Neural progenitor cell (in vitro differentiated cells): ENCODE results near the gene GTPBP6. TPM values are rescaled to one million over a fixed set of nuclear protein-coding genes. Genes with fewer than 3 reads are reported as not detected.

Source experiments
- DNase-seq: peaks from one replicate; pipeline ENCODE4 v3.0.0-alpha.2; 2016; ENCODE audit warnings: low spot score
- H2AFZ ChIP-seq: fragments of 200-600 bp; sonication (generic); replicated peaks from 2 replicates; pipeline ENCODE4 v1.6.1; 2016; ENCODE audit warnings: antibody characterized with exemption
- H3F3A ChIP-seq: fragments of 200-600 bp; sonication (generic); 2 replicates; pipeline ENCODE4 v1.6.1; 2016; ENCODE audit warnings: antibody characterized with exemption, low read depth
- H3K27ac ChIP-seq: fragments of 200-600 bp; sonication (generic); 2 replicates; pipeline ENCODE4 v1.5.1; 2016; ENCODE audit warnings: mild to moderate bottlenecking
- H3K27me3 ChIP-seq: fragments of 200-600 bp; sonication (generic); 2 replicates; pipeline ENCODE4 v1.6.1; 2016; ENCODE audit warnings: mild to moderate bottlenecking, moderate library complexity
- H3K36me3 ChIP-seq: fragments of 200-600 bp; sonication (generic); 2 replicates; pipeline ENCODE4 v1.5.1; 2016
- H3K4me1 ChIP-seq: fragments of 200-600 bp; sonication (generic); 2 replicates; pipeline ENCODE4 v1.6.1; 2016; ENCODE audit warnings: mixed run types
- H3K4me2 ChIP-seq: fragments of 200-600 bp; sonication (generic); 2 replicates; pipeline ENCODE4 v1.6.1; 2016
- H3K4me3 ChIP-seq: fragments of 200-600 bp; sonication (generic); 2 replicates; pipeline ENCODE4 v1.5.1; 2016
- H3K79me2 ChIP-seq: fragments of 200-600 bp; sonication (generic); 2 replicates; pipeline ENCODE4 v1.6.1; 2016; ENCODE audit warnings: low read depth
- H3K9ac ChIP-seq: fragments of 200-600 bp; sonication (generic); 2 replicates; pipeline ENCODE4 v1.6.1; 2016
- H3K9me3 ChIP-seq: fragments of 200-600 bp; sonication (generic); 2 replicates; pipeline ENCODE4 v1.5.1; 2016; ENCODE audit warnings: low read depth
- H4K20me1 ChIP-seq: fragments of 200-600 bp; sonication (generic); 2 replicates; pipeline ENCODE4 v1.6.1; 2016; ENCODE audit warnings: low read depth
- H3K27ac Mint-ChIP-seq: 3 replicates; pipeline ENCODE4 v1.8.0; 2021; ENCODE audit warnings: mixed read lengths
- H3K27me3 Mint-ChIP-seq: 2 replicates; pipeline ENCODE4 v1.8.0; 2022; ENCODE audit warnings: low read depth, mild to moderate bottlenecking, inconsistent platforms, moderate library complexity, mixed read lengths; ENCODE audit not compliant: insufficient read depth
- H3K36me3 Mint-ChIP-seq: 3 replicates; pipeline ENCODE4 v1.8.0; 2021; ENCODE audit warnings: mixed read lengths
- H3K4me1 Mint-ChIP-seq: 3 replicates; pipeline ENCODE4 v1.8.0; 2021; ENCODE audit warnings: mixed read lengths
- H3K4me3 Mint-ChIP-seq: 3 replicates; pipeline ENCODE4 v1.8.0; 2021; ENCODE audit warnings: mild to moderate bottlenecking, moderate library complexity, mixed read lengths
- H3K9me3 Mint-ChIP-seq: 3 replicates; pipeline ENCODE4 v1.8.0; 2020; ENCODE audit warnings: mixed read lengths
- EZH2 ChIP-seq: fragments of 200-600 bp; sonication (generic); IDR thresholded peaks from 2 replicates; pipeline ENCODE4 v1.6.1; 2017; ENCODE audit warnings: antibody characterized with exemption, mild to moderate bottlenecking, moderate library complexity
- EZH2phosphoT487 ChIP-seq: fragments of 200-600 bp; sonication (generic); IDR thresholded peaks from 2 replicates; pipeline ENCODE4 v1.6.1; 2017; ENCODE audit warnings: antibody characterized with exemption
- total RNA-seq: library from RNA; depleted of rRNA; stranded (reverse); fragments of >200 nt; gene quantifications from 2 replicates; pipeline ENCODE4 v1.2.3, GENCODE V29; 2015; ENCODE audit warnings: low replicate concordance
- TF ChIP-seq, protein P1 (sequence below): fragments of 200-600 bp; sonication (generic); IDR thresholded peaks from 2 replicates; pipeline ENCODE4 v1.5.1; 2017; ENCODE audit warnings: antibody characterized with exemption, mild to moderate bottlenecking

GTPBP6 gene
- total RNA-seq, 1 donor from 2014 or later = 16.6 TPM

DNA sequence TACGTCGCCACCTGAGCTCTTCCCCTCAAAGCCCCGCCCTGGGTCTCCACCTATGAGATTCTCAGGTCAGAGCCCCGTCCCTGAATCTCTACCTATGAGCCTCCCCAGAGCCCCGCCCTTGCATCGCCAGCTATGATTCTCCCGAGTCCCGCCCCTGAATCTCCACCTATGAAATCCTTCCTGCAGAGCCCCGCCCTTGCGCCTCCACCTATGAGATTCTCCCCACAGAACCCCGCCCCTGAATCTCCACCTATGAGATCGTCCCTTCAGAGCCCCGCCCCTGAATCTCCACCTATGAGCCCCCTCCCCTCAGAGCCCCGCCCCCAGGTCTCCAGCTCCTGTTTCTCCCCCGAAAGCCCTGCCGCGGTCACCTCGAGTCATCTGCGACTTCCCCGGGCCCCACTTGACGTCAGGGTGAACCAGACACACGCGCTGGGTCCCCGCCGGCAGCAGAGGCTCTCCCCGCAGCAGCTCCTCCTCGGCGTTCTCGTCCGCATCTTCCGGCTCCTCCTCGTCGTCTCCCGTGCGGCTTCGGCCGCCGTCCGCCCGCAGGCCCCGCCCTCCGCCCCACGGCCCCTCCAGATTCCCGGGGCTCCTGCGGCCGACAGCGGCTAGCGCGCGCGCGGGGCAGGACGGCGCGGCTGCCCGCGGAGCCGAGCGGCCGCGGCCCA is 393 bp downstream of the GTPBP6 start:
- Histone ChIP-seq H3K4me3 (peak overlapping the region; percentile 68), H3K9ac (no peak overlapping the region), H3K4me1 (peaks cover 7% of the 10 kb centered on the region), H3K27me3 (no peaks in the 10 kb centered on the region), H3K27ac (peak overlapping the region; percentile 91), H3K9me3 (no peaks in the 10 kb centered on the region), H3K4me2 (peak overlapping the region; percentile 72), H2AFZ (no peak overlapping the region), H4K20me1 (peaks cover 21% of the 10 kb centered on the region), H3K79me2 (peaks cover 32% of the 10 kb centered on the region), H3F3A (peaks cover 23% of the 10 kb centered on the region), H3K36me3 (no peaks in the 10 kb centered on the region)
- DNase-seq = peak; percentile 100
- Mint-ChIP-seq H3K4me3 (peak overlapping the region; percentile 91), H3K27me3 (peaks cover 13% of the 10 kb centered on the region), H3K4me1 (peaks cover 7% of the 10 kb centered on the region), H3K27ac (peak overlapping the region; percentile 36), H3K9me3 (no peaks in the 10 kb centered on the region), H3K36me3 (peaks cover 5% of the 10 kb centered on the region)
- TF ChIP-seq EZH2 = no peak

DNA sequence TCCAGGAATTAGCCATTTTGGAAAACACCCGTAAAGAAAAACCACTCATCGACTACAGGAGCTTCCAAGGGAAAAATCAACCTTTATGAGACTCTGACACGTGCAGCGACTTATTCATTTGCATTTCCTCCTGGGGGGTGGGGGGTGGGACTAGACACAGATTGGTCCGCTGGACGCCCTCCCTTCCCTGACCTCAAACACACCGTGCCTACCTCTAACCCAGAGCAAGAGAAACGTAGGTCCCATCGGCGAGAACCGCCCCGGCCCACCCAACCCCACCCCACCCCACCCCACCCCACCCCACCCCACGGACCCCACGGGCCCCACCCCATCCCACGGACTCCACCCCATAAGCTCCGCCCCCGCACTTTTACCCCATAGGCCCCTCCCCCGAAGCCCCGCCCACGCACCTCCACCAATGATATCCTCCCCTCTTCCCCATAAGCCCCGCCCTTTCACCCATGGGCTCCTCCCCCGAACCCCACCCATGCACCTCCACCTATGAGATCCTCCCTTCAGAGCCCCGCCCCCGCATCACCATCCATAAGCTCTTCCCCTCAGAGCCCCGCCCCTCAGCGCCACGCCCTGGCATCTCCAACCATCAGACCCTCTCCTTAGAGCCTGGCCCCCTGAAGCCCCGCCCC is 1.1 kb downstream of the GTPBP6 start:
- Histone ChIP-seq H3K27ac (peak overlapping the region; percentile 6), H3K4me2 (no peak overlapping the region), H3K79me2 (peaks cover 32% of the 10 kb centered on the region), H3K36me3 (no peaks in the 10 kb centered on the region), H3K4me3 (peak overlapping the region; percentile 68), H4K20me1 (peaks cover 18% of the 10 kb centered on the region), H3K9me3 (no peaks in the 10 kb centered on the region), H3K9ac (no peak overlapping the region), H2AFZ (no peak overlapping the region), H3F3A (peaks cover 16% of the 10 kb centered on the region), H3K4me1 (peaks cover 5% of the 10 kb centered on the region), H3K27me3 (no peaks in the 10 kb centered on the region)
- H3K36me3 Mint-ChIP-seq = peaks cover 5% of the 10 kb centered on the region
- peaks cover 5% of the 10 kb centered on the region for H3K4me1 Mint-ChIP-seq
- DNase-seq = no peak
- H3K27me3 Mint-ChIP-seq = peaks cover 8% of the 10 kb centered on the region
- H3K27ac Mint-ChIP-seq = peak overlapping the region; percentile 36
- TF ChIP-seq EZH2 (no peak), EZH2phosphoT487 (no peak)
- TF ChIP-seq, protein P1, sequence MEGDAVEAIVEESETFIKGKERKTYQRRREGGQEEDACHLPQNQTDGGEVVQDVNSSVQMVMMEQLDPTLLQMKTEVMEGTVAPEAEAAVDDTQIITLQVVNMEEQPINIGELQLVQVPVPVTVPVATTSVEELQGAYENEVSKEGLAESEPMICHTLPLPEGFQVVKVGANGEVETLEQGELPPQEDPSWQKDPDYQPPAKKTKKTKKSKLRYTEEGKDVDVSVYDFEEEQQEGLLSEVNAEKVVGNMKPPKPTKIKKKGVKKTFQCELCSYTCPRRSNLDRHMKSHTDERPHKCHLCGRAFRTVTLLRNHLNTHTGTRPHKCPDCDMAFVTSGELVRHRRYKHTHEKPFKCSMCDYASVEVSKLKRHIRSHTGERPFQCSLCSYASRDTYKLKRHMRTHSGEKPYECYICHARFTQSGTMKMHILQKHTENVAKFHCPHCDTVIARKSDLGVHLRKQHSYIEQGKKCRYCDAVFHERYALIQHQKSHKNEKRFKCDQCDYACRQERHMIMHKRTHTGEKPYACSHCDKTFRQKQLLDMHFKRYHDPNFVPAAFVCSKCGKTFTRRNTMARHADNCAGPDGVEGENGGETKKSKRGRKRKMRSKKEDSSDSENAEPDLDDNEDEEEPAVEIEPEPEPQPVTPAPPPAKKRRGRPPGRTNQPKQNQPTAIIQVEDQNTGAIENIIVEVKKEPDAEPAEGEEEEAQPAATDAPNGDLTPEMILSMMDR = no peak
- H3K4me3 Mint-ChIP-seq = peak overlapping the region; percentile 91
- H3K9me3 Mint-ChIP-seq = no peaks in the 10 kb centered on the region

DNA sequence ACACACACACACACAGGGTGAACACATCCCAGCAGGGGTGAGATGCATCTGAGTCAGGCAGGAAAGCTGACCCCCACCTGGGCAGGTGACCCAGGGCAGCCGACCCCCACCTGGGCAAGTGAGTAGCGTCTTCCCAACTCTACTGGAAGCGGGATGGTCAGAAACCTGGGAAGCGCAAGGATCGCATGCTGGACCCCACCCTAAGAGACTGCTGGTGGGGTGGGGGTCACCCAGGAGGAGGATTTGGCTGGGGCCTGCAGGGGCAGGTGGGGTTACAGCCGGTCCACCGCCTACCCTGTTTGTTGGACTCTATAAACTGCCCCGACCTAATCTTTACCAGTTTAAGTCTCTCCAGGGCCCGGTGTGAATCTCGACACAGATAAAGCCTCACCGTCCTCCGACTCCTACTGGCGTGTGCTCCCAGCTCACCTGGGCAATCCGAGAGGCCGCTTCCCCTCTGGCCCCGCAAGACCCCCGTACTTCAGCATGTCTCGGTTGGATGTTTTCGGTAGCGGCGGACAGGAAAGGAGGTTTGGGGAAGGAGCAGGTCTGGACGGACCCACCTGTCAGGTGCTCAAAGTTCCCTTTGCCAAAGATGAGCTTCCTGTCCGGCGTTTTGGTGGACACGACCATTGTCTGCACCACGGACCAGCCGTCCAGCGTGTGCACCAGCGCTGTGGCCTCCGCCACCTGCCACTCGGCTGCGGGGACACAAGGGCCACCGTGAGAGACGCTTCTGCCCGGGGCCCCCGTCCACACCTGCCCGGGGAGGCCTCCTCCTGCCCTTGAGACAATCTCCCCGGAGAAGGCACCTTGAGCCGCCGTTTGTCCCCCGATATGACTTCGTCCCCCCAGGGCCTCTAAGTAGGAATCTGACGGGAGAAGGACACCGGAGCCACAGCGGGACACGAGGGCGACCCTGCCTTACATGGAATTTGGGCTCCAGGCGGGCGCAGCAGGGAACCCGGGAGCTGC is 2.0 kb downstream of the GTPBP6 start:
- Histone ChIP-seq H3K27ac (peak overlapping the region; percentile 6), H2AFZ (no peak overlapping the region), H3K4me1 (peaks cover 5% of the 10 kb centered on the region), H3K9me3 (no peaks in the 10 kb centered on the region), H3K4me3 (no peak overlapping the region), H4K20me1 (peaks cover 17% of the 10 kb centered on the region), H3F3A (peaks cover 15% of the 10 kb centered on the region), H3K9ac (no peak overlapping the region), H3K36me3 (no peaks in the 10 kb centered on the region), H3K4me2 (no peak overlapping the region), H3K79me2 (peaks cover 32% of the 10 kb centered on the region), H3K27me3 (no peaks in the 10 kb centered on the region)
- Mint-ChIP-seq H3K9me3 (no peaks in the 10 kb centered on the region), H3K36me3 (peaks cover 12% of the 10 kb centered on the region), H3K27ac (no peak overlapping the region), H3K27me3 (peaks cover 11% of the 10 kb centered on the region), H3K4me1 (peaks cover 5% of the 10 kb centered on the region), H3K4me3 (peak overlapping the region; percentile 68)
- DNase-seq = no peak
- TF ChIP-seq EZH2 (no peak), EZH2phosphoT487 (no peak)
- TF ChIP-seq, protein P1 = no peak
